GM12875 (cell line): ENCODE measurements around the gene CGGBP1.

Experiments
- H3K4me3 ChIP-seq: one replicate; pipeline ENCODE4 v1.5.1; 2011; ENCODE audit warnings: low read depth, low read length, control low read depth
- CTCF ChIP-seq: IDR thresholded peaks from 2 replicates; pipeline ENCODE4 v1.5.1; 2011; ENCODE audit warnings: low read depth, mild to moderate bottlenecking, control low read depth, inconsistent platforms, low read length, moderate library complexity, borderline replicate concordance; ENCODE audit not compliant: insufficient read depth

CGGBP1 gene

GRCh38 chr3:88036221-88036620 is 22.6 kb downstream of the CGGBP1 start:
- no peak for TF ChIP-seq CTCF
- H3K4me3 ChIP-seq, result no peak overlapping the region

- TF ChIP-seq CTCF, result no peak
- no peak overlapping the region for H3K4me3 ChIP-seq
Measured at GRCh38 chr3:88034491-88035275, 24.1 kb downstream of the CGGBP1 start.

- TF ChIP-seq CTCF, result no peak
- H3K4me3 ChIP-seq, result no peak overlapping the region
Measured at GRCh38 chr3:88033808-88034207, 25.0 kb downstream of the CGGBP1 start.

GRCh38 chr3:88033079-88033478 is 25.7 kb downstream of the CGGBP1 start:
- H3K4me3 ChIP-seq, result no peak overlapping the region
- no peak for TF ChIP-seq CTCF

GRCh38 chr3:88032245-88032644 is 26.6 kb downstream of the CGGBP1 start:
- no peak for TF ChIP-seq CTCF
- no peak overlapping the region for H3K4me3 ChIP-seq

GRCh38 chr3:88031642-88032077 is 27.1 kb downstream of the CGGBP1 start:
- TF ChIP-seq CTCF, result no peak
- H3K4me3 ChIP-seq, result peak overlapping the region; percentile 21

GRCh38 chr3:88030210-88030609 is 28.6 kb downstream of the CGGBP1 start:
- TF ChIP-seq CTCF, result no peak
- no peak overlapping the region for H3K4me3 ChIP-seq
